Bronchial epithelial cell (primary cell): ENCODE measurements around the gene TOMM20L. TPM values are rescaled to one million over a fixed set of nuclear protein-coding genes. Genes with fewer than 3 reads are reported as not detected.

Experiments
- DNase-seq: peaks from one replicate; pipeline ENCODE4 v3.0.0-alpha.2; 2010; ENCODE audit warnings: low read depth
- FAIRE-seq: peaks from 2 replicates; lab custom pipeline; 2011; peaks lifted over from hg19 to GRCh38; lab: Jason Lieb, UNC
- H3K27me3 ChIP-seq: 2 replicates; pipeline ENCODE4 v1.5.1; 2011; ENCODE audit warnings: low read length; ENCODE audit not compliant: control insufficient read depth, insufficient read depth
- H3K36me3 ChIP-seq: 2 replicates; pipeline ENCODE4 v1.5.1; 2011; ENCODE audit warnings: low read length; ENCODE audit not compliant: control insufficient read depth, insufficient read depth
- H3K4me3 ChIP-seq: 2 replicates; pipeline ENCODE4 v1.5.1; 2011; ENCODE audit warnings: mild to moderate bottlenecking, low read depth, low read length, control low read depth
- CTCF ChIP-seq: IDR thresholded peaks from 2 replicates; pipeline ENCODE4 v1.5.1; 2011; ENCODE audit warnings: mild to moderate bottlenecking, moderate library complexity, low read length, control low read depth, inconsistent platforms; ENCODE audit not compliant: insufficient read depth, severe bottlenecking
- total RNA-seq: library from RNA; depleted of rRNA; stranded (reverse); fragments of >200 nt; gene quantifications from 2 replicates; pipeline ENCODE4 v1.2.1, GENCODE V29; 2014

The TOMM20L gene
- total RNA-seq, 1 donor from 2014 or later: not detected

- no peak for FAIRE-seq
Measured at GRCh38 chr14:58390830-58391229, 4.9 kb upstream of the TOMM20L start.

GRCh38 chr14:58395562-58395811 lies 243 bp upstream of the TOMM20L start:
- TF ChIP-seq CTCF: no peak
- H3K4me3 ChIP-seq: peak overlapping the region; percentile 46
- no peaks in the 10 kb centered on the region for H3K36me3 ChIP-seq
- no peaks in the 10 kb centered on the region for H3K27me3 ChIP-seq
- DNase-seq: no peak
- FAIRE-seq: no peak

More at GRCh38 chr14:58390830-58391229, 4.9 kb upstream of the TOMM20L start:
- TF ChIP-seq CTCF: no peak
- no peak for DNase-seq
- no peak overlapping the region for H3K4me3 ChIP-seq
- no peaks in the 10 kb centered on the region for H3K36me3 ChIP-seq
- no peaks in the 10 kb centered on the region for H3K27me3 ChIP-seq

- Histone ChIP-seq H3K27me3 (no peaks in the 10 kb centered on the region), H3K4me3 (no peak overlapping the region), H3K36me3 (no peaks in the 10 kb centered on the region)
- no peak for TF ChIP-seq CTCF
- DNase-seq: no peak
- no peak for FAIRE-seq
Measured at GRCh38 chr14:58397156-58397555, 1.4 kb downstream of the TOMM20L start.

- no peak for TF ChIP-seq CTCF
- H3K36me3 ChIP-seq: no peaks in the 10 kb centered on the region
- no peak for DNase-seq
- FAIRE-seq: no peak
- H3K4me3 ChIP-seq: no peak overlapping the region
- H3K27me3 ChIP-seq: no peaks in the 10 kb centered on the region
Measured at GRCh38 chr14:58398495-58398894, 2.8 kb downstream of the TOMM20L start.

GRCh38 chr14:58398895-58399294 lies 3.2 kb downstream of the TOMM20L start:
- Histone ChIP-seq H3K4me3 (no peak overlapping the region), H3K27me3 (no peaks in the 10 kb centered on the region), H3K36me3 (no peaks in the 10 kb centered on the region)
- DNase-seq: no peak
- TF ChIP-seq CTCF: no peak
- no peak for FAIRE-seq

GRCh38 chr14:58401587-58401986 lies 5.9 kb downstream of the TOMM20L start:
- DNase-seq: no peak
- no peak for FAIRE-seq
- no peak overlapping the region for H3K4me3 ChIP-seq
- no peaks in the 10 kb centered on the region for H3K27me3 ChIP-seq
- TF ChIP-seq CTCF: peak; percentile 18
- H3K36me3 ChIP-seq: no peaks in the 10 kb centered on the region
